H9 (cell line): ENCODE measurements around the gene MPZL1. TPM values are rescaled to one million over a fixed set of nuclear protein-coding genes. Genes with fewer than 3 reads are reported as not detected.

Source experiments
- DNase-seq: peaks from one replicate; pipeline ENCODE4 v3.0.0-alpha.2; 2017
- H2AFZ ChIP-seq: one replicate; pipeline ENCODE4 v1.6.1; 2013; ENCODE audit warnings: mild to moderate bottlenecking, low read length, control low read depth, moderate library complexity
- H2AK5ac ChIP-seq: 2 replicates; pipeline ENCODE4 v1.6.1; 2013; ENCODE audit warnings: low read length, control low read depth, mixed read lengths; ENCODE audit not compliant: insufficient read length
- H2BK120ac ChIP-seq: one replicate; pipeline ENCODE4 v1.6.1; 2013; ENCODE audit warnings: low read depth, mild to moderate bottlenecking, low read length, control low read depth, inconsistent platforms; ENCODE audit not compliant: poor library complexity, severe bottlenecking
- H2BK12ac ChIP-seq: 2 replicates; pipeline ENCODE4 v1.6.1; 2013; ENCODE audit warnings: low read length, control low read depth, mixed read lengths, low read depth; ENCODE audit not compliant: insufficient read length
- H2BK15ac ChIP-seq: 2 replicates; pipeline ENCODE4 v1.6.1; 2013; ENCODE audit warnings: low read depth, low read length, control low read depth
- H2BK20ac ChIP-seq: one replicate; pipeline ENCODE4 v1.6.1; 2013; ENCODE audit warnings: low read depth, mild to moderate bottlenecking, low read length, control low read depth, inconsistent platforms; ENCODE audit not compliant: poor library complexity, severe bottlenecking
- H2BK5ac ChIP-seq: 2 replicates; pipeline ENCODE4 v1.6.1; 2013; ENCODE audit warnings: low read length, control low read depth, mixed read lengths; ENCODE audit not compliant: insufficient read length
- H3K14ac ChIP-seq: 2 replicates; pipeline ENCODE4 v1.6.1; 2013; ENCODE audit warnings: low read length, control low read depth; ENCODE audit not compliant: insufficient read depth
- H3K18ac ChIP-seq: 2 replicates; pipeline ENCODE4 v1.6.1; 2013; ENCODE audit warnings: low read depth, mild to moderate bottlenecking, mixed read lengths, low read length, control low read depth; ENCODE audit not compliant: insufficient read length
- H3K23ac ChIP-seq: 2 replicates; pipeline ENCODE4 v1.6.1; 2013; ENCODE audit warnings: low read length, control low read depth, mixed read lengths, low read depth; ENCODE audit not compliant: insufficient read length
- H3K23me2 ChIP-seq: 2 replicates; pipeline ENCODE4 v1.6.1; 2013; ENCODE audit warnings: low read depth, mild to moderate bottlenecking, mixed read lengths, low read length, control low read depth; ENCODE audit not compliant: insufficient read length, poor library complexity, severe bottlenecking
- H3K27ac ChIP-seq: 2 replicates; pipeline ENCODE4 v1.5.1; 2013; ENCODE audit warnings: low read length, control low read depth, mixed read lengths, low read depth; ENCODE audit not compliant: insufficient read length
- H3K27me3 ChIP-seq: 2 replicates; pipeline ENCODE4 v1.6.1; 2013; ENCODE audit warnings: low read length, control low read depth, inconsistent platforms; ENCODE audit not compliant: insufficient read depth
- H3K4ac ChIP-seq: 2 replicates; pipeline ENCODE4 v1.6.1; 2013; ENCODE audit warnings: low read depth, mild to moderate bottlenecking, control low read depth, inconsistent platforms, low read length, moderate library complexity
- H3K4me1 ChIP-seq: 2 replicates; pipeline ENCODE4 v1.6.1; 2013; ENCODE audit warnings: low read length, control low read depth, inconsistent platforms; ENCODE audit not compliant: insufficient read depth
- H3K4me2 ChIP-seq: 2 replicates; pipeline ENCODE4 v1.6.1; 2013; ENCODE audit warnings: low read length, control low read depth, mixed read lengths; ENCODE audit not compliant: insufficient read length, insufficient read depth
- H3K56ac ChIP-seq: 2 replicates; pipeline ENCODE4 v1.6.1; 2013; ENCODE audit warnings: low read depth, mild to moderate bottlenecking, mixed read lengths, low read length, control low read depth; ENCODE audit not compliant: insufficient read length
- H3K79me1 ChIP-seq: 2 replicates; pipeline ENCODE4 v1.6.1; 2013; ENCODE audit warnings: low read depth, mild to moderate bottlenecking, moderate library complexity, low read length, control low read depth, inconsistent platforms; ENCODE audit not compliant: insufficient read depth, poor library complexity, severe bottlenecking
- H3K79me2 ChIP-seq: 2 replicates; pipeline ENCODE4 v1.6.1; 2013; ENCODE audit warnings: low read length, control low read depth, inconsistent platforms; ENCODE audit not compliant: insufficient read depth
- H3K9ac ChIP-seq: 2 replicates; pipeline ENCODE4 v1.6.1; 2013; ENCODE audit warnings: low read length, control low read depth, mixed read lengths; ENCODE audit not compliant: insufficient read length; ENCODE audit errors: extremely low read depth
- H3K9me3 ChIP-seq: one replicate; pipeline ENCODE4 v1.6.1; 2013; ENCODE audit warnings: low read depth, low read length, inconsistent platforms; ENCODE audit not compliant: control insufficient read depth
- H3T11ph ChIP-seq: one replicate; pipeline ENCODE4 v1.6.1; 2013; ENCODE audit warnings: mild to moderate bottlenecking, low read length, control low read depth, inconsistent platforms
- H4K20me1 ChIP-seq: one replicate; pipeline ENCODE4 v1.6.1; 2013; ENCODE audit not compliant: control insufficient read depth, insufficient read length, insufficient read depth
- H4K5ac ChIP-seq: 2 replicates; pipeline ENCODE4 v1.6.1; 2013; ENCODE audit warnings: low read depth, mild to moderate bottlenecking, mixed read lengths, low read length, control low read depth; ENCODE audit not compliant: insufficient read length
- H4K8ac ChIP-seq: replicated peaks from 2 replicates; pipeline ENCODE4 v1.6.1; 2013; ENCODE audit warnings: low read length, control low read depth, mixed read lengths, low read depth; ENCODE audit not compliant: insufficient read length
- H4K91ac ChIP-seq: 2 replicates; pipeline ENCODE4 v1.6.1; 2013; ENCODE audit warnings: low read depth, mild to moderate bottlenecking, moderate library complexity, mixed read lengths, low read length, control low read depth; ENCODE audit not compliant: insufficient read length
- H3K27ac Mint-ChIP-seq, 3 experiments: 2 replicates in 2 of 3; 3 replicates in 1 of 3; pipeline ENCODE4 v1.8.0; 2020 to 2021; ENCODE audit warnings: mixed read lengths in 3 of 3, mild to moderate bottlenecking in 1 of 3, moderate library complexity in 1 of 3
- H3K27me3 Mint-ChIP-seq: 2 replicates; pipeline ENCODE4 v1.8.0; 2021; ENCODE audit warnings: low read depth, mild to moderate bottlenecking, moderate library complexity, mixed read lengths
- H3K36me3 Mint-ChIP-seq, 3 experiments: 2 replicates in 2 of 3; 3 replicates in 1 of 3; pipeline ENCODE4 v1.8.0; 2020 to 2021; ENCODE audit warnings: low read depth in 3 of 3, mixed read lengths in 3 of 3; ENCODE audit not compliant: insufficient read depth in 1 of 3
- H3K4me1 Mint-ChIP-seq, 2 experiments: 2 replicates each; pipeline ENCODE4 v1.8.0; 2020; ENCODE audit warnings: mixed read lengths in 2 of 2
- H3K4me3 Mint-ChIP-seq, 2 experiments: 2 replicates in 1 of 2; 3 replicates in 1 of 2; pipeline ENCODE4 v1.8.0; 2020 to 2021; ENCODE audit warnings: mild to moderate bottlenecking in 2 of 2, mixed read lengths in 2 of 2, moderate library complexity in 1 of 2
- H3K9me3 Mint-ChIP-seq, 2 experiments: 2 replicates in 1 of 2; 3 replicates in 1 of 2; pipeline ENCODE4 v1.8.0; 2020; ENCODE audit warnings: mild to moderate bottlenecking in 2 of 2, mixed read lengths in 2 of 2, moderate library complexity in 1 of 2
- WGBS: extraction: QIAGEN DNeasy Blood & Tissue Kit; methylation state at CpG from one replicate; pipeline ENCODE4 v1.1.7; 2013; ENCODE audit warnings: missing lambda C conversion rate, low lambda C conversion rate, mixed read lengths; ENCODE audit not compliant: insufficient read length; ENCODE audit errors: extremely low coverage; 5-methylcytosine and 5-hydroxymethylcytosine counted together
- total RNA-seq: library from RNA; stranded (reverse); gene quantifications from 2 replicates; pipeline ENCODE4 v1.2.1, GENCODE V29; 2021
- TF ChIP-seq, protein P1 (sequence below): fragments of 200-600 bp; sonication (generic); conservative IDR thresholded peaks from 3 replicates; pipeline ENCODE4 v1.8.0; 2021; ENCODE audit warnings: antibody characterized with exemption, mild to moderate bottlenecking

Gene MPZL1
- total RNA-seq, 1 experiment from 2014 or later = 60.7 TPM

DNA sequence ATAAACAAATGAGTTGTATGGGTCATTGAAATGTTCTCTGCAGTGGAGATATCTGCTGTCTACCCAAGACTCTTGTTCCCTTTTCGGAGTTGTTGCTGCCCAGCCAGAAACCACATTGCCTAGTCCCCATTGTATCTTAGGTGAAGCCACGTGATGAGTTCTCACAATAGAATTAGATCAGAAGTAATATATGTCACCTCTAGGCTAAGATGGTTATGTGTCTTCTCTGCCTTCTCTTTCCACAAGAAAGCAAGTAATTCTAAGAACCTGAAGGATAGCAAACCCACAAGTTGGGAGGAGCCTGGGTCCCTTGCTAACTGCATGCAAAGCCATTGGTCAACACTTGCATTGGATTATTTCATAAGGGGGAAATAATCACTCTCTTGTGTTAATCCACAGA lies 115.5 kb downstream of the MPZL1 start:
- Histone ChIP-seq H3K23ac (no peak overlapping the region), H3K27me3 (no peaks in the 10 kb centered on the region), H4K20me1 (no peaks in the 10 kb centered on the region), H4K5ac (no peak overlapping the region), H3K27ac (no peak overlapping the region), H3K79me2 (no peaks in the 10 kb centered on the region), H3K9me3 (no peaks in the 10 kb centered on the region), H3K79me1 (no peaks in the 10 kb centered on the region), H2BK120ac (no peak overlapping the region), H3K56ac (no peak overlapping the region), H4K8ac (no peak overlapping the region), H3K4ac (no peak overlapping the region), H3T11ph (no peak overlapping the region), H3K23me2 (no peaks in the 10 kb centered on the region), H3K14ac (no peak overlapping the region), H3K9ac (no peak overlapping the region), H3K18ac (no peak overlapping the region), H2AFZ (no peak overlapping the region), H3K4me2 (no peak overlapping the region), H2BK15ac (no peak overlapping the region), H3K4me1 (peaks cover 4% of the 10 kb centered on the region; the same call in 1 of the 2 replicates), H2BK12ac (no peak overlapping the region), H2BK20ac (no peak overlapping the region), H4K91ac (no peak overlapping the region), H2BK5ac (no peak overlapping the region), H2AK5ac (no peak overlapping the region)
- Mint-ChIP-seq H3K36me3 (no peaks in the 10 kb centered on the region), H3K4me1 (peaks cover 2 to 3% of the 10 kb centered on the region in 2 experiments; a peak in 2 of 4 replicates), H3K27ac (no peak overlapping the region), H3K9me3 (no peaks in the 10 kb centered on the region), H3K27me3 (no peaks in the 10 kb centered on the region), H3K4me3 (no peak overlapping the region)
- DNase-seq = no peak
- no CpG with 5 or more reads among the region's 2 CpGs for WGBS
- TF ChIP-seq, protein P1, sequence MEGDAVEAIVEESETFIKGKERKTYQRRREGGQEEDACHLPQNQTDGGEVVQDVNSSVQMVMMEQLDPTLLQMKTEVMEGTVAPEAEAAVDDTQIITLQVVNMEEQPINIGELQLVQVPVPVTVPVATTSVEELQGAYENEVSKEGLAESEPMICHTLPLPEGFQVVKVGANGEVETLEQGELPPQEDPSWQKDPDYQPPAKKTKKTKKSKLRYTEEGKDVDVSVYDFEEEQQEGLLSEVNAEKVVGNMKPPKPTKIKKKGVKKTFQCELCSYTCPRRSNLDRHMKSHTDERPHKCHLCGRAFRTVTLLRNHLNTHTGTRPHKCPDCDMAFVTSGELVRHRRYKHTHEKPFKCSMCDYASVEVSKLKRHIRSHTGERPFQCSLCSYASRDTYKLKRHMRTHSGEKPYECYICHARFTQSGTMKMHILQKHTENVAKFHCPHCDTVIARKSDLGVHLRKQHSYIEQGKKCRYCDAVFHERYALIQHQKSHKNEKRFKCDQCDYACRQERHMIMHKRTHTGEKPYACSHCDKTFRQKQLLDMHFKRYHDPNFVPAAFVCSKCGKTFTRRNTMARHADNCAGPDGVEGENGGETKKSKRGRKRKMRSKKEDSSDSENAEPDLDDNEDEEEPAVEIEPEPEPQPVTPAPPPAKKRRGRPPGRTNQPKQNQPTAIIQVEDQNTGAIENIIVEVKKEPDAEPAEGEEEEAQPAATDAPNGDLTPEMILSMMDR = no peak
